ENCODE results near the gene TMTC4. TPM values are rescaled to one million over a fixed set of nuclear protein-coding genes. Genes with fewer than 3 reads are reported as not detected.
"Not testable (repeated sequence)": the region's sequence is repeated elsewhere in the genome, so short reads cannot be mapped to it uniquely, and the experiment has no call there.

TMTC4 gene
- total and polyA plus RNA-seq, 7 donors, result 3.6 to 16.9 (median 8.6) TPM

DNA sequence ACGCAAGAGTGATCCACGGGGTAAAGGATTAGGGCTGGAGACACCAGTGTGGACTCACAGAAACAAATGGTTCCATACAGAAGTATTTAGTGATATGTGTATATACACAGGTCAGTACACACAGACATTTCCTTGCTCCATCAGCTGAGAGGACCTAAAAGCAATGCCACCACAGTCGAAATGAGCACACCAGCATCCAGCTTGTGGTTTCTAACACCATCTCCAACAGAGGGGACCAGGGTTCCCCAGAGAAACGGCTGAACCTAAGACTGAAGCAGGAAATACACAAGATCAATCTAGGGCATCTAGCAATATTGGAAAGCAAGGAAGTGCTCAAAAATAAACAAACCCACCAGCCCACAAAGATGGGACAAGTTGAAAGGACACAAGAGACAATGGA is 93.6 kb downstream of the TMTC4 start:
- 91 to 95% methylated on average over 4 of the region's 4 CpGs for WGBS, 2 donors
- peaks cover 0 to 13% (median 2%) of the 10 kb centered on the region in 4 donors for H3K36me3 ChIP-seq
- H3K9me3 ChIP-seq, result no peaks in the 10 kb centered on the region
- H3K27me3 ChIP-seq, result no peaks in the 10 kb centered on the region
- H3K4me3 ChIP-seq, result no peak overlapping the region
- DNase-seq, result no peak
- TF ChIP-seq CTCF (IDR thresholded peaks at IDR 0.05) (no peak), EP300 (IDR thresholded peaks at IDR 0.05) (no peak), POLR2A (IDR thresholded peaks at IDR 0.05) (no peak), POLR2AphosphoS5 (IDR thresholded peaks at IDR 0.05) (no peak)
- no peaks in the 10 kb centered on the region for H3K4me1 ChIP-seq
- H3K27ac ChIP-seq, result no peak overlapping the region
- intact Hi-C loops (cut with DNase I), result no loop called here

DNA sequence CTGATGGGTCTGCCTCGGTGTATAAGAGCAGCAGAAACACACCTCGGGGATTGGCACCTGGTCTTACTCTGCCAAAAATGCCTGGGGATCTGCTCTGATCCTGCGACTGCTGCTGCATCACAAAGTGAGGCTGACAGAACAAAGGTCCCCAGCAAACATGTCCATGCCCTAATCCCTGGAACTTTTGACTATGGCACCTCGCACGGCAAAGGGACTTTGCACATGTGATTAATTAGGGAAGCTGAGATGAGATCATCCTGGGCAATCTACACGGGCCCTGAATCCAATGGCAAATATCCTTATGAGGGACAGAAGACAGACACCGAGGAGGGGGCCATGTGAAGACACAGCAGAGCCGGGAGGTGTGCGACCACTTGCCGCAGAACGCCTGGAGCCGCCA is 94.5 kb downstream of the TMTC4 start:
- intact Hi-C loops (cut with DNase I), result no loop called here
- no peak overlapping the region for H3K27ac ChIP-seq

DNA sequence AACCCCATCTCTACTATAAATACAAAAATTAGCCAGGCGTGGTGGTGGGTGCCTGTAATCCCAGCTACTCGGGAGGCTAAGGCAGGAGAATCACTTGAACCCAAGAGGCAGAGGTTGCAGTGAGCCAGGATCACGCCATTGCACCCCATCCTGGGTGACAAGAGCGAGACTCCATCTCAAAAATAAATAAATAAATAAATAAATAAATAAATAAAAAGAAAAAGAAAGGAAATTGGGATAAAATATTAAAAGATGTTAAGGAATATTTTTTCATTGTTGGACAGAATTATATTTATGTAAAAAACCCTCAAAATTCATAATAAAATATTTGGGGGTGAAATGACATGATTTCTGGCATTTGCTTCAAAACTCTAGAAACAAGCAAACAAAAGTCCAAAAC is 97.4 kb downstream of the TMTC4 start:
- H3K4me3 ChIP-seq, DNase-seq, H3K27me3 ChIP-seq, H3K9me3 ChIP-seq, H3K27ac ChIP-seq, H3K4me1 ChIP-seq: not testable (repeated sequence)
- WGBS, 2 donors, result 97 to 98% methylated on average over 4 of the region's 4 CpGs
- peaks cover 0 to 13% (median 2%) of the 10 kb centered on the region in 4 donors for H3K36me3 ChIP-seq
- intact Hi-C loops (cut with DNase I), result loop anchor here (10.0 kb wide), 1 partner anchor 548 kb away; no protein-coding TSS in a partner anchor

More for the DNA sequence above, 94.5 kb downstream of the TMTC4 start:
- H3K27me3 ChIP-seq, result no peaks in the 10 kb centered on the region
- 92 to 96% methylated on average over 12 of the region's 12 CpGs for WGBS, 2 donors
- H3K9me3 ChIP-seq, result no peaks in the 10 kb centered on the region
- DNase-seq, result no peak
- H3K4me3 ChIP-seq, result no peak overlapping the region
- TF ChIP-seq EP300 (IDR thresholded peaks at IDR 0.05) (no peak), POLR2A (IDR thresholded peaks at IDR 0.05) (no peak), CTCF (IDR thresholded peaks at IDR 0.05) (no peak), POLR2AphosphoS5 (IDR thresholded peaks at IDR 0.05) (no peak)
- H3K36me3 ChIP-seq, result peaks cover 0 to 13% (median 2%) of the 10 kb centered on the region in 4 donors
- H3K4me1 ChIP-seq, result no peaks in the 10 kb centered on the region

GRCh38 chr13:100573121-100573520 is 101.5 kb downstream of the TMTC4 start:
- Histone ChIP-seq H3K4me1 (no peaks in the 10 kb centered on the region), H3K4me3 (no peak overlapping the region), H3K27ac (no peak overlapping the region), H3K36me3 (no peaks in the 10 kb centered on the region), H3K27me3 (no peaks in the 10 kb centered on the region), H3K9me3 (no peaks in the 10 kb centered on the region)
- peak; percentile 6 to 60 (median 52) for TF ChIP-seq CTCF (IDR thresholded peaks at IDR 0.05)
- TF ChIP-seq EP300 (IDR thresholded peaks at IDR 0.05), result no peak
- intact Hi-C loops (cut with DNase I), result loop anchor here (10.0 kb wide), 1 partner anchor 552 kb away; no protein-coding TSS in a partner anchor
- peak; percentile 77 for DNase-seq
- 39 to 46% methylated on average over 2 of the region's 2 CpGs for WGBS, 2 donors

GRCh38 chr13:100566543-100566942 is 108.1 kb downstream of the TMTC4 start:
- Histone ChIP-seq H3K27me3 (no peaks in the 10 kb centered on the region), H3K9me3 (no peaks in the 10 kb centered on the region), H3K4me3 (no peak overlapping the region), H3K36me3 (no peaks in the 10 kb centered on the region), H3K4me1 (no peaks in the 10 kb centered on the region), H3K27ac (no peak overlapping the region)
- intact Hi-C loops (cut with DNase I), result no loop called here
- whole genome bisulfite sequencing, 2 donors, result 87 to 93% methylated on average over 6 of the region's 6 CpGs
- DNase-seq, result no peak
- TF ChIP-seq POLR2AphosphoS5 (IDR thresholded peaks at IDR 0.05) (no peak), CTCF (IDR thresholded peaks at IDR 0.05) (no peak), EP300 (IDR thresholded peaks at IDR 0.05) (no peak), POLR2A (IDR thresholded peaks at IDR 0.05) (no peak)
